HepG2 (cell line): ENCODE data around the gene MX2. TPM values are rescaled to one million over a fixed set of nuclear protein-coding genes. Genes with fewer than 3 reads are reported as not detected.

Source experiments
- ATAC-seq: fragments of 200-7000 bp; cut with Tn5 transposase; 3 replicates; pipeline ENCODE4 v1.9.1; 2020; ENCODE audit warnings: mild to moderate bottlenecking, moderate library complexity
- BruUV-seq: library from RNA; stranded (reverse); fragments of 400-500 nt; replicated peaks from 2 replicates; lab custom pipeline; 2021; lab: Mats Ljungman, UMichigan
- CTCF ChIA-PET: fragments of 300-600 bp; formaldehyde crosslinking; extraction: SDS; loops from one replicate; lab custom pipeline; 2021; ENCODE audit warnings: low total read pairs, inconsistent platforms, low intra/inter-chr PET ratio; lab: Yijun Ruan, JAX
- POLR2A ChIA-PET: fragments of 350-600 bp; sonication (Branson Sonifier 250); formaldehyde crosslinking; loops from one replicate; lab custom pipeline; 2020; ENCODE audit warnings: antibody characterized with exemption, inconsistent platforms; lab: Yijun Ruan, JAX
- DNase-seq: peaks from one replicate; pipeline ENCODE4 v3.0.0-alpha.2; 2015; ENCODE audit warnings: low spot score
- FAIRE-seq: peaks from 3 replicates; lab custom pipeline; 2011; peaks lifted over from hg19 to GRCh38; lab: Jason Lieb, UNC
- H2AFZ ChIP-seq: one replicate; pipeline ENCODE4 v1.6.1; 2011; ENCODE audit warnings: low read length, inconsistent platforms
- H3K27ac ChIP-seq: fragments of 300-600 bp; 3 replicates; pipeline ENCODE4 v1.8.0; 2011; ENCODE audit warnings: mixed run types, mild to moderate bottlenecking, mixed read lengths, low read length, inconsistent platforms; ENCODE audit not compliant: insufficient read depth; ENCODE audit errors: extremely low read length
- H3K27me3 ChIP-seq, 2 experiments: fragments of 200-600 bp in 1 of 2; 2 replicates in 1 of 2; 3 replicates in 1 of 2; pipeline versions ENCODE4 v1.6.0 to v1.8.0; 2011; ENCODE audit warnings: low read length in 2 of 2, mild to moderate bottlenecking in 2 of 2, moderate library complexity in 2 of 2, inconsistent platforms in 1 of 2; ENCODE audit not compliant: insufficient read depth in 2 of 2, control insufficient read depth in 1 of 2
- H3K36me3 ChIP-seq, 2 experiments: fragments of 200-600 bp in 1 of 2; replicated peaks in 1 of 2; 2 replicates in 1 of 2; 3 replicates in 1 of 2; pipeline versions ENCODE4 v1.5.1 to v1.8.0; 2011; ENCODE audit warnings: low read length in 2 of 2, inconsistent platforms in 1 of 2; ENCODE audit not compliant: insufficient read depth in 2 of 2, control insufficient read depth in 1 of 2
- H3K4me1 ChIP-seq: 2 replicates; pipeline ENCODE4 v1.5.1; 2012; ENCODE audit warnings: low read length, inconsistent platforms; ENCODE audit not compliant: insufficient read depth
- H3K4me2 ChIP-seq: 2 replicates; pipeline ENCODE4 v1.6.0; 2011; ENCODE audit warnings: low read depth, low read length, inconsistent platforms
- H3K4me3 ChIP-seq, 3 experiments: fragments of 200-600 bp in 1 of 3; sonication (generic), shearing (Covaris generic) in 1 of 3; replicated peaks in 1 of 3; 2 replicates each; pipeline ENCODE4 v1.5.1; 2011 to 2016; ENCODE audit warnings: low read length in 3 of 3, inconsistent platforms in 2 of 3, low read depth in 2 of 3, mild to moderate bottlenecking in 2 of 3, control low read depth in 1 of 3, mixed read lengths in 1 of 3; ENCODE audit not compliant: insufficient read depth in 1 of 3
- H3K79me2 ChIP-seq: one replicate; pipeline ENCODE4 v1.6.1; 2011; ENCODE audit warnings: low read length, inconsistent platforms; ENCODE audit not compliant: insufficient read depth
- H3K9ac ChIP-seq: 2 replicates; pipeline ENCODE4 v1.6.0; 2011; ENCODE audit warnings: mild to moderate bottlenecking, low read depth, low read length, inconsistent platforms; ENCODE audit not compliant: insufficient read depth
- H3K9me3 ChIP-seq: 2 replicates; pipeline ENCODE4 v1.5.1; 2012; ENCODE audit warnings: mild to moderate bottlenecking, low read length
- H4K20me1 ChIP-seq: 2 replicates; pipeline ENCODE4 v1.6.0; 2011; ENCODE audit warnings: inconsistent platforms, mild to moderate bottlenecking, low read length, moderate library complexity; ENCODE audit not compliant: insufficient read depth
- BRCA1 ChIP-seq: sonication (generic); formaldehyde crosslinking; IDR thresholded peaks from 2 replicates; pipeline ENCODE4 v1.4.0; 2020; ENCODE audit warnings: missing genetic modification reagents
- HMG20A ChIP-seq: IDR thresholded peaks from 2 replicates; pipeline ENCODE4 v1.6.1; 2016; ENCODE audit warnings: borderline replicate concordance
- HNRNPUL1 ChIP-seq: fragments of 200-400 bp; formaldehyde crosslinking; IDR thresholded peaks from 2 replicates; pipeline ENCODE4 v1.6.1; 2017; ENCODE audit warnings: low read depth, mild to moderate bottlenecking, low read length, moderate library complexity
- JUNB ChIP-seq: sonication (generic); formaldehyde crosslinking; IDR thresholded peaks from 2 replicates; pipeline ENCODE4 v1.8.0; 2022; ENCODE audit warnings: missing genetic modification reagents, mild to moderate bottlenecking, borderline replicate concordance
- KMT2A ChIP-seq: sonication (generic); formaldehyde crosslinking; IDR thresholded peaks from 2 replicates; pipeline ENCODE4 v1.4.0; 2020; ENCODE audit warnings: missing genetic modification reagents
- MNT ChIP-seq: fragments of 450-650 bp; IDR thresholded peaks from 2 replicates; pipeline ENCODE4 v1.6.1; 2016
- PHF8 ChIP-seq: sonication (generic); formaldehyde crosslinking; IDR thresholded peaks from 2 replicates; pipeline ENCODE4 v1.5.0; 2020; ENCODE audit warnings: missing genetic modification reagents
- SAP130 ChIP-seq: IDR thresholded peaks from 2 replicates; pipeline ENCODE4 v1.6.1; 2016; ENCODE audit warnings: low read depth
- THAP9 ChIP-seq: sonication (generic); formaldehyde crosslinking; IDR thresholded peaks from 2 replicates; pipeline ENCODE4; 2020; ENCODE audit warnings: missing genetic modification reagents, mild to moderate bottlenecking, borderline replicate concordance
- ZNF414 ChIP-seq: sonication (generic); formaldehyde crosslinking; IDR thresholded peaks from 2 replicates; pipeline ENCODE4 v1.5.0; 2020; ENCODE audit warnings: missing genetic modification reagents
- ZNF570 ChIP-seq: sonication (generic); formaldehyde crosslinking; IDR thresholded peaks from 2 replicates; pipeline ENCODE4 v1.4.0; 2020; ENCODE audit warnings: mild to moderate bottlenecking, missing genetic modification reagents, borderline replicate concordance
- WGBS: methylation state at CpG from one replicate; pipeline ENCODE4 v1.1.6; 2017; ENCODE audit warnings: low lambda C conversion rate; 5-methylcytosine and 5-hydroxymethylcytosine counted together
- in situ Hi-C: cut with HindIII; loops from 2 replicates; pipeline ENCODE4 v1.10.0; 2017; ENCODE audit warnings: low pct_unique_long_range_greater_than_20kb; ENCODE audit not compliant: extremely low pct_ligation_motif_present
- intact Hi-C: fragments of 100-400 bp; cut with micrococcal nuclease; formaldehyde crosslinking; loops from one replicate; pipeline ENCODE4 v1.10.0; 2022; ENCODE audit not compliant: unreplicated experiment
- polyA plus RNA-seq, 8 experiments: library from polyadenylated mRNA; depleted of rRNA in 3 of 8; stranded (reverse) in 7 of 8; unstranded in 1 of 8; fragments of >200 nt; fragmentation: Illumina TruSeq in 4 of 8; extraction: Trizol in 4 of 8; gene quantifications; 2 replicates each; pipeline versions ENCODE4 v1.2.1 to v1.2.3, GENCODE V29; 2011 to 2016; ENCODE audit warnings: low read depth in 4 of 8, missing spikeins in 1 of 8, mixed read lengths in 1 of 8; ENCODE audit not compliant: insufficient read depth in 1 of 8
- total RNA-seq, 5 experiments: library from RNA; depleted of rRNA; stranded (reverse); fragments of >200 nt; fragmentation: Illumina TruSeq; extraction: Trizol; gene quantifications; 2 replicates each; pipeline ENCODE4 v1.2.3, GENCODE V29; 2016; ENCODE audit warnings: low read depth in 1 of 5

The MX2 gene
- total and polyA plus RNA-seq, 2 of the 13 experiments (the other 11 are each of a cell fraction or from before 2014, with no cell fraction given), result 24.0 to 35.7 TPM

- TF ChIP-seq SAP130 (no peak), HNRNPUL1 (no peak), JUNB (CRISPR knock-in tag) (no peak), ZNF570 (CRISPR knock-in tag) (no peak)
Observed at GRCh38 chr21:41431788-41432548, 70.1 kb downstream of the MX2 start (continued).

GRCh38 chr21:41432562-41433460 is 71.0 kb downstream of the MX2 start:
- TF ChIP-seq KMT2A (CRISPR knock-in tag) (no peak), HMG20A (CRISPR knock-in tag) (no peak), ZNF414 (CRISPR knock-in tag) (no peak), MNT (no peak), THAP9 (no peak), BRCA1 (CRISPR knock-in tag) (no peak), PHF8 (CRISPR knock-in tag) (no peak)
- WGBS, result 75% methylated on average over 10 of the region's 10 CpGs
- no TSS peak for BruUV-seq
- H3K4me3 ChIP-seq, result no peak overlapping the region
- intact Hi-C loops, result no loop called here
- in situ Hi-C loops, result no loop called here
- peaks cover 8% of the 10 kb centered on the region for H3K9me3 ChIP-seq
- CTCF ChIA-PET, result no interaction called here
- H3K36me3 ChIP-seq, result no peaks in the 10 kb centered on the region
- H3K27ac ChIP-seq, result no peak overlapping the region
- no peaks in the 10 kb centered on the region for H3K79me2 ChIP-seq
- no peak overlapping the region for H2AFZ ChIP-seq
- no peaks in the 10 kb centered on the region for H4K20me1 ChIP-seq
- H3K4me1 ChIP-seq, result no peaks in the 10 kb centered on the region
- no peak for FAIRE-seq
- H3K9ac ChIP-seq, result no peak overlapping the region
- no peak overlapping the region for H3K4me2 ChIP-seq
- POLR2A ChIA-PET, result no interaction called here
- no peak for DNase-seq
- ATAC-seq, result no peak
- H3K27me3 ChIP-seq, result no peaks in the 10 kb centered on the region
